ENCODE data around the gene GFRA1. TPM values are rescaled to one million over a fixed set of nuclear protein-coding genes. Genes with fewer than 3 reads are reported as not detected.

GFRA1 gene
- total RNA-seq, 2 experiments from 2014 or later, result not detected

- DNase-seq (ENCODE audit: low spot score), result no peak
- H3K4me1 ChIP-seq (ENCODE audit: insufficient read depth, low read length, poor library complexity, severe bottlenecking), result no peaks in the 10 kb centered on the region
- no peak overlapping the region for H3K4me3 ChIP-seq (ENCODE audit: low read depth, low read length, poor library complexity, severe bottlenecking)
- no peaks in the 10 kb centered on the region for H3K9me3 ChIP-seq (ENCODE audit: low read length)
- intact Hi-C loops (cut with micrococcal nuclease; ENCODE audit: unreplicated experiment), result no loop called here
- CTCF ChIA-PET (ENCODE audit: unreplicated experiment), result no interaction called here
- POLR2A ChIA-PET, result interaction anchor here (0.7 kb wide), 1 partner anchor 20 kb away, joined by 3 read pairs; no protein-coding TSS in a partner anchor
- no peaks in the 10 kb centered on the region for H3K9me2 ChIP-seq (ENCODE audit: insufficient read depth, low read length)
- TF ChIP-seq CTCF (conservative IDR thresholded peaks at IDR 0.05; ENCODE audit: low read length) (no peak), EZH2phosphoT487 (IDR thresholded peaks at IDR 0.05; ENCODE audit: borderline replicate concordance, low read depth, low read length) (no peak)
- no peak overlapping the region for H2AFZ ChIP-seq (ENCODE audit: low read length)
- no peaks in the 10 kb centered on the region for H4K20me1 ChIP-seq (ENCODE audit: insufficient read depth, low read length)
- H3K79me2 ChIP-seq (ENCODE audit: insufficient read depth, low read depth, low read length), result no peaks in the 10 kb centered on the region
- no TSS peak for BruUV-seq (replicated peaks)
- no peak overlapping the region for H3K27ac ChIP-seq (ENCODE audit: low read depth, low read length, poor library complexity, severe bottlenecking)
- H3K36me3 ChIP-seq (ENCODE audit: insufficient read depth, low read length), result no peaks in the 10 kb centered on the region
- H3K4me2 ChIP-seq (ENCODE audit: low read length), result no peak overlapping the region
Measured at GRCh38 chr10:116109881-116110280, 163.1 kb downstream of the GFRA1 start.

GRCh38 chr10:116109481-116109880 is 163.5 kb downstream of the GFRA1 start:
- H3K4me3 ChIP-seq (ENCODE audit: low read depth, low read length, poor library complexity, severe bottlenecking), result no peak overlapping the region
- H3K9me2 ChIP-seq (ENCODE audit: insufficient read depth, low read length), result no peaks in the 10 kb centered on the region
- POLR2A ChIA-PET, result no interaction called here
- no peak overlapping the region for H3K27ac ChIP-seq (ENCODE audit: low read depth, low read length, poor library complexity, severe bottlenecking)
- H3K4me1 ChIP-seq (ENCODE audit: insufficient read depth, low read length, poor library complexity, severe bottlenecking), result no peaks in the 10 kb centered on the region
- no TSS peak for BruUV-seq (replicated peaks)
- H2AFZ ChIP-seq (ENCODE audit: low read length), result no peak overlapping the region
- no peaks in the 10 kb centered on the region for H4K20me1 ChIP-seq (ENCODE audit: insufficient read depth, low read length)
- no peak overlapping the region for H3K4me2 ChIP-seq (ENCODE audit: low read length)
- no peaks in the 10 kb centered on the region for H3K9me3 ChIP-seq (ENCODE audit: low read length)
- no peaks in the 10 kb centered on the region for H3K36me3 ChIP-seq (ENCODE audit: insufficient read depth, low read length)
- H3K79me2 ChIP-seq (ENCODE audit: insufficient read depth, low read depth, low read length), result no peaks in the 10 kb centered on the region
- TF ChIP-seq EZH2phosphoT487 (IDR thresholded peaks at IDR 0.05; ENCODE audit: borderline replicate concordance, low read depth, low read length) (no peak), CTCF (conservative IDR thresholded peaks at IDR 0.05; ENCODE audit: low read length) (no peak)
- intact Hi-C loops (cut with micrococcal nuclease; ENCODE audit: unreplicated experiment), result no loop called here
- CTCF ChIA-PET (ENCODE audit: unreplicated experiment), result no interaction called here
- no peak for DNase-seq (ENCODE audit: low spot score)

- no peaks in the 10 kb centered on the region for H3K79me2 ChIP-seq (ENCODE audit: insufficient read depth, low read depth, low read length)
Measured at GRCh38 chr10:116108095-116108494, 164.9 kb downstream of the GFRA1 start.

More at GRCh38 chr10:116108095-116108494, 164.9 kb downstream of the GFRA1 start:
- Histone ChIP-seq H3K4me2 (ENCODE audit: low read length) (no peak overlapping the region), H2AFZ (ENCODE audit: low read length) (no peak overlapping the region), H3K4me3 (ENCODE audit: low read depth, low read length, poor library complexity, severe bottlenecking) (no peak overlapping the region), H3K27ac (ENCODE audit: low read depth, low read length, poor library complexity, severe bottlenecking) (no peak overlapping the region), H3K36me3 (ENCODE audit: insufficient read depth, low read length) (no peaks in the 10 kb centered on the region), H3K9me2 (ENCODE audit: insufficient read depth, low read length) (no peaks in the 10 kb centered on the region), H4K20me1 (ENCODE audit: insufficient read depth, low read length) (no peaks in the 10 kb centered on the region), H3K4me1 (ENCODE audit: insufficient read depth, low read length, poor library complexity, severe bottlenecking) (no peaks in the 10 kb centered on the region), H3K9me3 (ENCODE audit: low read length) (no peaks in the 10 kb centered on the region)
- no TSS peak for BruUV-seq (replicated peaks)
- TF ChIP-seq CTCF (conservative IDR thresholded peaks at IDR 0.05; ENCODE audit: low read length), result no peak
- TF ChIP-seq EZH2phosphoT487 (IDR thresholded peaks at IDR 0.05; ENCODE audit: borderline replicate concordance, low read depth, low read length), result no peak
- DNase-seq (ENCODE audit: low spot score), result no peak
- ChIA-PET POLR2A (interaction anchor here (0.5 kb wide), 1 partner anchor 411 kb away, joined by 3 read pairs; no protein-coding TSS in a partner anchor), CTCF (ENCODE audit: unreplicated experiment) (no interaction called here)
- intact Hi-C loops (cut with micrococcal nuclease; ENCODE audit: unreplicated experiment), result no loop called here
